HG03280 (cell line): ENCODE data around the gene IWS1.
A peak's percentile ranks its signal among the peaks of the same experiment; 100 is the strongest.
"Not testable (repeated sequence)": the region's sequence is repeated elsewhere in the genome, so short reads cannot be mapped to it uniquely, and the experiment has no call there.

ENCODE experiments used
- ATAC-seq: cut with Tn5 transposase; IDR thresholded peaks from one replicate; pipeline ENCODE4 v1.9.1; 2021; ENCODE audit warnings: mild to moderate bottlenecking, moderate library complexity; ENCODE audit not compliant: unreplicated experiment

Gene IWS1

GRCh38 chr2:127526132-127527000, at the start of gene IWS1:
Gene IWS1 (minus strand): TSS chr2:127526489. CDS start chr2:127526208, 281 bp downstream.
- ATAC-seq: peak; percentile 89

GRCh38 chr2:127575941-127576432, 49.7 kb upstream of the IWS1 start:
- ATAC-seq: no peak

DNA sequence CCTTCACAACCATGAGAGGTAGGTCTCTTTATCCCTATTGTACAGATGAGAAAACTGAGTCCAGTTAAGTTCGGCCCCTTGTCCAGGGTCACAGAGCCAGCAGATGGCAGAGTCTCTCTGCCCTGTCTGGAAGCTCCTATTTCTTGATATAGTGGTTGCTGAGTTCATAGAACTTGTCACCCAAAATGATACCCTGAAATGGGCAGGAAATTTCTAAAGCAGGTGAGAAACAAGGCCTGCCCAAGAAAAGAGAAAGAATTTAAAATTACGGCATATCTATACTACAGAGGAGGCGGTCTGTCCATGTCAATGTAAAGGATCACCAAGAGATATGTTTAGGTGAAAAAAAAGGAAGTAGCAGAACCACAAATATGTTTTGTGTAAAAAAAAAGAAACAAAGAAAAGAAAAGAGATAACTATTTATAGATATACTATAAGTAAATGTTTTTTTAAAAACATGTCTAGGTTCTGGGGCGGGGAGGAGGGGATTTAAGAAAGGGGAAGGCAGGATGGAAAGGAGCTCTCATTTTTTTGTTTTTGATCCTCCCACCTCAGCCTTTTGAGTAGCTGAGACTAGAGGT, 49.0 kb upstream of the IWS1 start:
- no peak for ATAC-seq

DNA sequence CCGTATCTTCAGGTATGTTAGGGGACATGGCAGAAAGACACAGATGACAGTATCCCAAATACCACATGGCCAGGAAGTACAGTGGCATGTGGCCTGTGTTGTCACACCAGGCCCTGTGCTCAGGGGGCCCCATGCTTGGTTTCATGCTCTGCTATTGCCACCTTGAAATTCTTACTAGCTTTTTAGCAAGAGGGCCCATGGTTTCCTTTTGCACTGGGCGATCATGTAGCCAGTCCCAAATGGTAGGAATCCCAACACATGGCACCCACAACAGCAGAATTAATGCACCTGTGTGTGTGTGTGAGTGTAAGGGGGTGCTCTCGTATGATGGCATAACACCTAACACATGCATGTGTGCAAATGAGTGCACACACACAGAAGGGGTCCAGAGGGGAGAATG, 48.4 kb upstream of the IWS1 start:
- no peak for ATAC-seq

DNA sequence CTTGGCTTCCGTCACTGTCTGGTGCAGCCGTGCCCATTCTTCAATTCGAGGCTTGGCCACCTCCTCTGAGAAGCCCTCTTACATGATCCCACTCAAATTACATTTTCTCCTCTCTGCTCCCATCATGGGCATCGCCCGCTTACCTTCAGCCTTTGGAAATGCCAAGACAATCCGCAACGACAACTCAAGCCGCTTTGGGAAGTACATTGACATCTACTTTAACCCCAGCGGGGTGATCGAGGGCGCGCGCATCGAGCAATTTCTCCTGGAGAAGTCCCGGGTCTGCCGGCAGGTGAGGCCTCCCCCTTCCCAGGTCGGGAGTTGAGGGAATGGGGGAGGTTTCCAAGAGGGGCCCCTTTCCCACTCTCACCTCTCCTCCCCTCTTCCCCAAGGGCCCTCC, 47.5 kb upstream of the IWS1 start:
- no peak for ATAC-seq

DNA sequence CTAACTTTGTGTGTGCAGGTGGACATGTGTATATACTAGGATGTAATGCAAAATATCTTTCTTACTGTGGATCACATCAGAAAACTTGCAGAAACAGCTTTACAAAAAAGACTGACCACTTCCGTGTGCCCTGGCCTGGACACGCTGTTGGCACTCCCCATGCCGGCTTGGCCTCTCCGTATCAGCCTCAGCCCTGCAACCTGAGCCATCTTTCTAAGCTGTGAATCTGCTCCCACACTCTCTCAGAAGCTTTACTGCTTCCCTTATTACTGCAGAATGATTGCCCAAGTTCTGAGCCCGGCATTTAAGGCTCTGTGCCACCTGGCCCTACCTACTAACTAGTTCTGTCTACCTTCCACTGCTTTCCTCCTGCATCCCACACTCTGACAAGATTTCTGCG, 47.0 kb upstream of the IWS1 start:
- ATAC-seq: no peak

DNA sequence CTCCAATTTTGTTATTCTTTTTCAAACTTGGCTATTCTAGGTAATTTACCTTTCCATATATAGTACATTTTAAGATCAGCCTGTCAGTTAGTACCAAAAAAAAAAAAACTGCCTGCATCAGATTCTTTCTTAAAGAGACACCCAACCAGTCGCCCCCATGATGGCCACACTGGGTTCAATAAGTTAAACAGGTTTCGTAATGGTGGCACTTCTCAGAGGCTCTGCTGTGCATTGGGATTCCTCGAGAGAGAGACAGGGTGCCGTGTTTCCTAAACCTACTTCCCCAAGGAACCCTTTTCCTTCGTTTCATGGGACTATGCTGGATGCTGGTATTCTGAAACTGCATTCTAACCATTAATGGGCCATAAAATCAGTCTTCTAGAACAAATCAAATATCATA, 46.6 kb upstream of the IWS1 start:
- no peak for ATAC-seq

DNA sequence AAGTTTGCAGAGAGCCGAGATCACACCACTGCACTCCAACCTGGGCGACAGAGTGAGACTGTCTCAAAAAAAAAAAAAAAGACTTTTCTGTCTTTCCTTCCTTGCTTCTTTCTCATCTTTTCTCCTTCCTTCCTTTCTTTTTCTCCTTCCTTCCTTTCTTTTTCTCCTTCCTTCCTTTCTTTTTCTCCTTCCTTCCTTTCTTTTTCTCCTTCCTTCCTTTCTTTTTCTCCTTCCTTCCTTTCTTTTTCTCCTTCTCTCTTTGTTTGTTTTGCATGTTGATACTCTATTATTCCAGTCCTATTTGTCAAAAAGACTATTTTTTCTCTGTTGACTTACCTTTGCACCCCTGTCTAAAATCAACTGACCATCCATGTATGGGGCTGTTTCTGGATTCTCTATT, 46.1 kb upstream of the IWS1 start:
- ATAC-seq: not testable (repeated sequence)

DNA sequence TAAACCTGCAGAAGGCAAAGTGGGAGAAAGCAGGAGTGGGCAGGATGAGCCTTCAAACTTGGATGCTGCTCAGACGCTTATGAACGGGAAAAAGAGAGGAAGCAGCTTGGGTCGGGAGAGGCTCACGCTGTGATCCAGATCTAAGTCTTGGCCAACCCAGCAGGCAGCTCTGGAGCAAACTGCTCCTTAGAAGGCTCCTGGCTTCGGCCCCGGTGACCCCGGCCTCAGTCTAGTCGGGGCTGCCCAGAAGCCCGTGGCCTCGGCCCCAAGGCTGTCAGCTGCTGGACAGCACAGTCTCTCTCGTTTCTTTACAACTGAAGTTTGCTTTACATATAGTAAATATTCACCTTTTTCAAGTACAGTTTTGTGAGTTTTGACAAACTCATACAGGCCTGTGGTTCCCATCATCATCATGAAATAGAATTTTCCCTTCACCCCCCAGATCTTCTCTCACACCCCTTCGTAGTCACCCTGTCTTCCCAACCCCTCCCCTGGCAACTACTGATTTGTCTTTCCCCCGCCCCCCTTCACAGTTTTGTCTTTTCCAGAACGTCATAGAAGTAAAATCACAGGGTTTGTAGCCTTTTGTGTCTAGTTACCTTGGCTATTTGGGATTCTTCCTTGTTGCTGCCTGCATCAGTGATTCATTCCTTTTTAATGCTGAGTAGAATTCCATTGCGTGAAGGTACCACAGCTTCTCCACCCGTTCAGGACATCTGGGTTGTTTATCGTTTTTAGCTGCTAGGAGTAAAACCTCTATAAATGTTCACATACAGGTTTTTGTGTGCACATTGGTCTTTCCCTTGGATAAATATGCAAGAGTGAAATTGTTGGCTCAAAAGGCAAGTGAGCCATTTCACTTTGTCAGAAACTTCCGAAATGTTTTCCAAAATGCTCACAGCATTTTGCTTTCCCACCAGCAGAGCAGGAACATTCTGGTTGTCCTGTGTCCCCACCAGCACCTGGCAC, 44.3 kb upstream of the IWS1 start:
- no peak for ATAC-seq

DNA sequence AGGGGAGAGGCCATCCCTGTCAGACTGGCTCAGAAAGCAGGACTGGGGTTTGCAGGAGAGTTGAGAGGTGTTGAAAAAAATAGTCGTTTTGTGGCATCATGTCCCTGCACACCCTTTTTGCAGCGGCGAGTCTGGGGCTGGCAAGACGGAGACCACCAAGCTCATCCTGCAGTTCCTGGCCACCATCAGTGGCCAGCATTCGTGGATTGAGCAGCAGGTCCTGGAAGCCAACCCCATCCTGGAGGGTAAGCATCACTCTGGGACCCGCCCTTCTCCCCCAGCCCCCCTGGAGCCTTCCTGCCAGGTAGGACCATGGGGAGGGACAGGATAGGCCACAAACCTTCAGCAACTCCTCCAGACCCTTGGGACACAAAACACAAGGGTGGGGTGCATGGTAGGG, 43.4 kb upstream of the IWS1 start:
- no peak for ATAC-seq

GRCh38 chr2:127568128-127568527, 41.8 kb upstream of the IWS1 start:
- ATAC-seq: no peak

- no peak for ATAC-seq
These were observed 41.1 kb upstream of the IWS1 start for GRCh38 chr2:127567351-127567854.

DNA sequence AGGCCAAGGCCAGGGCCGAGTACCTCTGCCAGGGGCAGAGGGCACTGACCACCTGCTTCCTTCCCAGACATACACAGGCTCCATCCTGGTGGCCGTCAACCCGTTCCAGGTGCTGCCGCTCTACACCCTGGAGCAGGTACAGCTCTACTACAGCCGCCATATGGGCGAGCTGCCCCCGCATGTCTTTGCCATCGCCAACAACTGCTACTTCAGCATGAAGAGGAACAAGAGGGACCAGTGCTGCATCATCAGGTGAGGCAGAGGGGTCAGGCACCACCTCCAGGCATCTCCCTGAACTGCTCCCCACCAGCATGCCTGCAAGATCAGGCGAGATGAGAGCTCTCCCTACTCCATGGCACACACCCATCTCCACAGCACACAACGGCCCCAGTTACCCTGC, 40.3 kb upstream of the IWS1 start:
- ATAC-seq: no peak

GRCh38 chr2:127566139-127566417, 39.8 kb upstream of the IWS1 start:
- ATAC-seq: no peak

- no peak for ATAC-seq
These were observed 39.2 kb upstream of the IWS1 start for GRCh38 chr2:127565261-127566138.

- ATAC-seq: no peak
These were observed 38.4 kb upstream of the IWS1 start for GRCh38 chr2:127564429-127565260.

GRCh38 chr2:127563458-127564428, 37.5 kb upstream of the IWS1 start:
- peak; percentile 96 for ATAC-seq

GRCh38 chr2:127562936-127563335, 36.6 kb upstream of the IWS1 start:
- no peak for ATAC-seq
